NCI-H1092 (cell line): ENCODE measurements around the gene CST6.
"Not testable (repeated sequence)": the region's sequence is repeated elsewhere in the genome, so short reads cannot be mapped to it uniquely, and the experiment has no call there.

ENCODE experiments used
- DNase-seq: peaks from one replicate; lab custom pipeline; 2025; lab: John Stamatoyannopoulos, UW

Gene CST6

GRCh38 chr11:66015454-66015881 lies 3.7 kb downstream of the CST6 start:
- DNase-seq = no peak

DNA sequence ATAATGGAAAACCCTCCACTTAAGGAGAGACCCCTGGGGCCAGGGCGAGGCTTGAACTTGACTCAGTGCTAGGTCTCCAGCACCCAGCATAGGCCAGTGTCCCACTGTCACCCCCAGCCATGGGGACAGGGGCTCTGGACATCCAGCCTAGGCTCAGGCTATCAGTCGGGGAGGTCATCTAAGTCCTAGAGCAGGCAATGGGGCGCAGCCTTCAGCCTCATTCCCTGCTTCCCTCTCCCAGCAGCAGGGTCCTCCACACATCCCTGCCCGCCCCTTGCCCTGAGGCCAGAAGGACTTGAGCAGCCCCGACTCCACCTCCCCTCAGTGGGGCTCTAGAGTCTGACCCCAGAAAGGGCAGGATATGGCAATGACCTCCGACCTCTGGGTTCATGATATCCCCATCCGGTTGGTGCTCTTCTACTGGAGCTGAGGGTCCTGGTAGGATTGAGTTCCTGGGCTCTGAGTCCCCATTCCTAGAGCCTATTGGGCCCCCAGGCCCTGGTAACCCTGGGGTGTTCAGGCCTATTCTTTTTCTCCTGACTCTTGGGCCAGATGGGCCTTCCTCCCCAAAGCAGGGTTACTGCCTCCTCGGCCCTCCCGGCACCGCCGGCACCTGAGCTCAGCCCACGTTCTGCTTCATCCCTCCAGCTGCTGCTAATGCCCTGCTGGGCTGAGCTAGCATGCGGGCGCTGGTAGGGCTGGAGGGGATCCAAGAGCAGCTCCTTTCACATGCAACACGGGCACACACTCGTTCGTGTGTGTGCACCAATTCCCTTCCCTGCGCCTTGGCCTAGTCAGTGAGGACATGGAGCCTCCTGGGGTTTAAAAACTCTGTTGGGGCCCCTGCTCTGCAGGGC lies 4.4 kb downstream of the CST6 start:
- DNase-seq = no peak

GRCh38 chr11:66016793-66017177 lies 5.0 kb downstream of the CST6 start:
- no peak for DNase-seq

- DNase-seq = no peak
Observed at GRCh38 chr11:66017321-66017720, 5.5 kb downstream of the CST6 start.

GRCh38 chr11:66020212-66020611 lies 8.4 kb downstream of the CST6 start:
- no peak for DNase-seq

GRCh38 chr11:66020618-66021357 lies 9.0 kb downstream of the CST6 start:
- DNase-seq = no peak

- peak; percentile 64 for DNase-seq
Observed at GRCh38 chr11:66022401-66023185, 10.8 kb downstream of the CST6 start.

- not testable (repeated sequence) for DNase-seq
Observed at GRCh38 chr11:66023186-66023440, 11.3 kb downstream of the CST6 start.

DNA sequence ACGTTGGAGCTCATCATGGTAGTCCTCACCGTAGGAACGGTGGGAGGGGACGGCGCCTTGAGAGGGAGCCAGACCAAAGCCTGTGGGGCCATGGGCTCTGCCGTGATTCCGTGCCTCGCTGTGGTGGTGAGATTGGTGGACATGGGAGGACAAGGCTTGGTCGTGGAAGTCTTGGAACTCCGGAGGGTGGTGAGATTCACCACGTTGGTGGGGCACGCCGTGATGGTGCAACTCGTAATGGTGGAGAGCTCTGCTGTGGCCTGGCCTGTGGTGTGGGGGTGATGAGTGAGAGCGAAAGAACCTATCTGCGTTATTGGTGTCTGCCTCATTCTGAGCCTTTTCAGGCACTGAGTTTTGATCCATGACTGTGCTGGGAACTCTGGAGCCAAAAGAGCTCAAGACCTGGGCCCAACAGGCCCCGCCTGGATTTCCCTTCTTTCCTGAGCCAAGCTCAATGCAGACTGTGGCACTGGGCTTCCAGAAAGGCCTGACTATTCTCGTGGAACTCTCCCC lies 14.3 kb downstream of the CST6 start, which contains the start of gene CATSPER1:
TSS of gene CATSPER1 (minus strand) at position 463 of the 513 bp plus-strand sequence. CDS start at position 363, 100 bp downstream.
- no peak for DNase-seq

DNA sequence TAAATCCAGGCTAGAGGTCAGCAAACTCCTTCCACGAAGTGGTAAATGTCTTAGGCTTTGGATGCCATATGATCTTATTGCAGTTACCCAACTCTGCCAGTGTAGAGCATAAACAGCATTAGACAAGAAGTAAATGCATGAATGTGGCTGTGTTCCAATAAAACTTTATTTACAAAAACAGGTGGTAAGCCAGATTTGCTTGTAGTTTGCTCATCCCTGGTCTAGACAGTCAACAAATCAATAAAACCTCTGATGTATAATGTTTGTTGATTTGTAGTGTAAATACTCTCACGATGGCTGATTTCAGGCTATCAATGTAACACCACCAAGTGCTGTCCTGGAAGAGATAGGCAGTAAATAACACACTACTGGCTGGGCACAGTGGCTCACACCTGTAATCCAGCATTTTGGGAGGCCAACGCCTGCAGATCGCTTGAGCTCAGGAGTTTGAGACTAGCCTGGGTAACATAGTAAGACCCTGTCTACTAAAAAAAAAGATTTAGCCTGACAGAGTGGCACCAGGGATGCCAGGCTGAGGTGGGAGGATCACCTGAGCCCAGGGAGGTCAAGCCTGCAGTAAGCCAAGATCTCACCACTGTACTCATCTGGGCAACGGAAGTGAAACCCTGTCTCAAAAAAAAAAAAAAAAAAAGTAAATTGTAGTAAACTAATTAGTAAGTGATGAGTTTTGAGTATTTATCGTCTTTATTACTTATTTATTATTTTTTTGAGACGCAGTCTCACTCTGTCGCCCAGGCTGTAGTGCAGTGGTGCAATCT lies 21.3 kb downstream of the CST6 start:
- DNase-seq = no peak

- no peak for DNase-seq
Observed at GRCh38 chr11:66035653-66036333, 24.0 kb downstream of the CST6 start.

DNA sequence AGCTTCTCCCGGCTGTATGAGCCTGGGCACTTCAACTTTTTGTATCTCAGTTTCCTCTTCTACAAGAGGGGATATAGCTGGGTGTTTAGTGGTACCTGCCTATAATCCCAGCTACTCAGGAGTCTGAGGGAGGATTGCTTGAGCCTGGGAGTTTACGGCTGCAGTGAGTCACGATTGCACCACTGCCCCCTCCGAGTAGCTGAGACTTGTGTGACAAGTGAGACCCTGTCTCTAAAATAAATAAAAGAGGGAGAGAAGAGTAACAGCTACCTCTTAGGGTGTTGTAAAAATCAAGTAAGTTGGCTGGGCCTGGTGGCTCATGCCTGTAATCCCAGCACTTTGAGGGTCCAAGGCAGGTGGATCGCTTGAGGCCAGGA lies 24.5 kb downstream of the CST6 start:
- no peak for DNase-seq

- DNase-seq = no peak
Observed at GRCh38 chr11:66037327-66037726, 25.5 kb downstream of the CST6 start.

- DNase-seq = no peak
Observed at GRCh38 chr11:66039765-66040164, 28.0 kb downstream of the CST6 start.

GRCh38 chr11:66042227-66042995 lies 30.6 kb downstream of the CST6 start:
- no peak for DNase-seq

GRCh38 chr11:66042996-66043906 lies 31.4 kb downstream of the CST6 start:
- no peak for DNase-seq

- DNase-seq = no peak
Observed at GRCh38 chr11:66044757-66045156, 32.9 kb downstream of the CST6 start.

GRCh38 chr11:66045177-66045639 lies 33.4 kb downstream of the CST6 start:
- peak; percentile 71 for DNase-seq

GRCh38 chr11:66046901-66047300 lies 35.1 kb downstream of the CST6 start:
- no peak for DNase-seq
